A549 (cell line): ENCODE measurements around the gene RAD51B.

ENCODE experiments used
- BHLHE40 ChIP-seq: IDR thresholded peaks from 2 replicates; pipeline ENCODE4 v1.6.1; 2012; ENCODE audit warnings: low read depth, low read length, inconsistent platforms
- EP300 ChIP-seq, 2 experiments: fragments of >200 bp; sonication (Bioruptor Twin); formaldehyde crosslinking; IDR thresholded peaks; 2 replicates in 1 of 2; 3 replicates in 1 of 2; pipeline ENCODE4 v1.6.1; 2016 to 2017
- JUN ChIP-seq, 2 experiments: fragments of >200 bp; sonication (Bioruptor Twin); formaldehyde crosslinking; IDR thresholded peaks; 2 replicates in 1 of 2; 3 replicates in 1 of 2; pipeline ENCODE4 v1.6.1; 2016 to 2017
- KDM1A ChIP-seq: fragments of 200-600 bp; sonication (generic); IDR thresholded peaks from 2 replicates; pipeline ENCODE4 v1.6.1; 2016; ENCODE audit warnings: low read depth, mild to moderate bottlenecking
- POLR2A ChIP-seq: IDR thresholded peaks from 2 replicates; pipeline ENCODE4 v1.6.1; 2012; ENCODE audit warnings: mild to moderate bottlenecking, low read length
- TF ChIP-seq, protein P1 (sequence below): fragments of >200 bp; sonication (Bioruptor Twin); formaldehyde crosslinking; IDR thresholded peaks from 3 replicates; pipeline ENCODE4 v1.5.1; 2016
- TF ChIP-seq, protein P2 (sequence below): IDR thresholded peaks from 2 replicates; pipeline ENCODE4 v1.6.1; 2012
- TF ChIP-seq, protein P3 (sequence below): fragments of 200-600 bp; sonication (generic); IDR thresholded peaks from 2 replicates; pipeline ENCODE4 v1.6.1; 2016; ENCODE audit warnings: antibody characterized with exemption, mild to moderate bottlenecking, moderate library complexity

DNA sequence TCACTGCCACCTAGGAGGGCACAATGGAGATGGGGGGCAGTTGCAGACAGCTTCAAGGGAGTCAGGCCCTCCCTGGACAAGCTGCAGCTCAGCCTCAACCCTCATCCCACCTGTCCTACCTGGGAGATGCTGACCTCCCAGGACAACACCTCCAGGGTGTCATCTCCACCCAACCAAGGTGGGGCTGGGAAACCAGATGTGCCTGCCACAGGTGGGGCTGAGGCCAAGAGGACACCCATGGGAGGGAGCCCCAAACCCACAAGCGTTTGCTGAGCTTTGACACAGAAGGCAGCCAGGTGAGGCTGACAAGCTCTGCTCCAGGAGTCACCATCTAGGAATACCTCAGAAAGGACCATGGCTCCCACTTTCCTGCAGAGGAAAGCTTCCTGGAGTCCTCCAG is 941.8 kb downstream of the RAD51B start:
- TF ChIP-seq, protein P1, sequence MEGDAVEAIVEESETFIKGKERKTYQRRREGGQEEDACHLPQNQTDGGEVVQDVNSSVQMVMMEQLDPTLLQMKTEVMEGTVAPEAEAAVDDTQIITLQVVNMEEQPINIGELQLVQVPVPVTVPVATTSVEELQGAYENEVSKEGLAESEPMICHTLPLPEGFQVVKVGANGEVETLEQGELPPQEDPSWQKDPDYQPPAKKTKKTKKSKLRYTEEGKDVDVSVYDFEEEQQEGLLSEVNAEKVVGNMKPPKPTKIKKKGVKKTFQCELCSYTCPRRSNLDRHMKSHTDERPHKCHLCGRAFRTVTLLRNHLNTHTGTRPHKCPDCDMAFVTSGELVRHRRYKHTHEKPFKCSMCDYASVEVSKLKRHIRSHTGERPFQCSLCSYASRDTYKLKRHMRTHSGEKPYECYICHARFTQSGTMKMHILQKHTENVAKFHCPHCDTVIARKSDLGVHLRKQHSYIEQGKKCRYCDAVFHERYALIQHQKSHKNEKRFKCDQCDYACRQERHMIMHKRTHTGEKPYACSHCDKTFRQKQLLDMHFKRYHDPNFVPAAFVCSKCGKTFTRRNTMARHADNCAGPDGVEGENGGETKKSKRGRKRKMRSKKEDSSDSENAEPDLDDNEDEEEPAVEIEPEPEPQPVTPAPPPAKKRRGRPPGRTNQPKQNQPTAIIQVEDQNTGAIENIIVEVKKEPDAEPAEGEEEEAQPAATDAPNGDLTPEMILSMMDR, result no peak
- TF ChIP-seq, protein P2, sequence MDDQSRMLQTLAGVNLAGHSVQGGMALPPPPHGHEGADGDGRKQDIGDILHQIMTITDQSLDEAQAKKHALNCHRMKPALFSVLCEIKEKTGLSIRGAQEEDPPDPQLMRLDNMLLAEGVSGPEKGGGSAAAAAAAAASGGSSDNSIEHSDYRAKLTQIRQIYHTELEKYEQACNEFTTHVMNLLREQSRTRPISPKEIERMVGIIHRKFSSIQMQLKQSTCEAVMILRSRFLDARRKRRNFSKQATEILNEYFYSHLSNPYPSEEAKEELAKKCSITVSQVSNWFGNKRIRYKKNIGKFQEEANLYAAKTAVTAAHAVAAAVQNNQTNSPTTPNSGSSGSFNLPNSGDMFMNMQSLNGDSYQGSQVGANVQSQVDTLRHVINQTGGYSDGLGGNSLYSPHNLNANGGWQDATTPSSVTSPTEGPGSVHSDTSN, result no peak
- TF ChIP-seq, protein P3, sequence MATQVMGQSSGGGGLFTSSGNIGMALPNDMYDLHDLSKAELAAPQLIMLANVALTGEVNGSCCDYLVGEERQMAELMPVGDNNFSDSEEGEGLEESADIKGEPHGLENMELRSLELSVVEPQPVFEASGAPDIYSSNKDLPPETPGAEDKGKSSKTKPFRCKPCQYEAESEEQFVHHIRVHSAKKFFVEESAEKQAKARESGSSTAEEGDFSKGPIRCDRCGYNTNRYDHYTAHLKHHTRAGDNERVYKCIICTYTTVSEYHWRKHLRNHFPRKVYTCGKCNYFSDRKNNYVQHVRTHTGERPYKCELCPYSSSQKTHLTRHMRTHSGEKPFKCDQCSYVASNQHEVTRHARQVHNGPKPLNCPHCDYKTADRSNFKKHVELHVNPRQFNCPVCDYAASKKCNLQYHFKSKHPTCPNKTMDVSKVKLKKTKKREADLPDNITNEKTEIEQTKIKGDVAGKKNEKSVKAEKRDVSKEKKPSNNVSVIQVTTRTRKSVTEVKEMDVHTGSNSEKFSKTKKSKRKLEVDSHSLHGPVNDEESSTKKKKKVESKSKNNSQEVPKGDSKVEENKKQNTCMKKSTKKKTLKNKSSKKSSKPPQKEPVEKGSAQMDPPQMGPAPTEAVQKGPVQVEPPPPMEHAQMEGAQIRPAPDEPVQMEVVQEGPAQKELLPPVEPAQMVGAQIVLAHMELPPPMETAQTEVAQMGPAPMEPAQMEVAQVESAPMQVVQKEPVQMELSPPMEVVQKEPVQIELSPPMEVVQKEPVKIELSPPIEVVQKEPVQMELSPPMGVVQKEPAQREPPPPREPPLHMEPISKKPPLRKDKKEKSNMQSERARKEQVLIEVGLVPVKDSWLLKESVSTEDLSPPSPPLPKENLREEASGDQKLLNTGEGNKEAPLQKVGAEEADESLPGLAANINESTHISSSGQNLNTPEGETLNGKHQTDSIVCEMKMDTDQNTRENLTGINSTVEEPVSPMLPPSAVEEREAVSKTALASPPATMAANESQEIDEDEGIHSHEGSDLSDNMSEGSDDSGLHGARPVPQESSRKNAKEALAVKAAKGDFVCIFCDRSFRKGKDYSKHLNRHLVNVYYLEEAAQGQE, result no peak
- TF ChIP-seq BHLHE40 (no peak), POLR2A (no peak), JUN (IDR thresholded peaks at IDR 0.05) (no peak), EP300 (IDR thresholded peaks at IDR 0.05) (no peak), KDM1A (no peak)
